GM21825 (cell line): ENCODE data around the gene GNAS-AS1.

Source experiments
- ATAC-seq: cut with Tn5 transposase; IDR thresholded peaks from one replicate; pipeline ENCODE4 v1.9.1; 2021; ENCODE audit warnings: mild to moderate bottlenecking, moderate library complexity; ENCODE audit not compliant: unreplicated experiment

Gene GNAS-AS1

GRCh38 chr20:58811334-58811733 is 39.4 kb downstream of the GNAS-AS1 start:
- no peak for ATAC-seq

GRCh38 chr20:58810879-58811250 is 39.8 kb downstream of the GNAS-AS1 start:
- ATAC-seq, result no peak

GRCh38 chr20:58810116-58810878 is 40.4 kb downstream of the GNAS-AS1 start:
- no peak for ATAC-seq

- no peak for ATAC-seq
These were observed 42.2 kb downstream of the GNAS-AS1 start for GRCh38 chr20:58808271-58809046.

GRCh38 chr20:58807801-58808200 is 42.9 kb downstream of the GNAS-AS1 start:
- no peak for ATAC-seq

- ATAC-seq, result no peak
These were observed 47.2 kb downstream of the GNAS-AS1 start for GRCh38 chr20:58803533-58803932.

- ATAC-seq, result no peak
These were observed 48.6 kb downstream of the GNAS-AS1 start for GRCh38 chr20:58802061-58802460.

GRCh38 chr20:58800134-58800871 is 50.4 kb downstream of the GNAS-AS1 start:
- ATAC-seq, result no peak

GRCh38 chr20:58797371-58798338 is 53.0 kb downstream of the GNAS-AS1 start:
- ATAC-seq, result no peak

GRCh38 chr20:58795923-58796245 is 54.8 kb downstream of the GNAS-AS1 start:
- ATAC-seq, result no peak

- ATAC-seq, result no peak
These were observed 55.4 kb downstream of the GNAS-AS1 start for GRCh38 chr20:58795181-58795922.

- ATAC-seq, result no peak
These were observed 56.1 kb downstream of the GNAS-AS1 start for GRCh38 chr20:58794510-58795180.

- ATAC-seq, result no peak
These were observed 56.9 kb downstream of the GNAS-AS1 start for GRCh38 chr20:58793512-58794420.

GRCh38 chr20:58792426-58792825 is 58.3 kb downstream of the GNAS-AS1 start:
- no peak for ATAC-seq

GRCh38 chr20:58791286-58791685 is 59.4 kb downstream of the GNAS-AS1 start:
- no peak for ATAC-seq

- ATAC-seq, result no peak
These were observed 60.2 kb downstream of the GNAS-AS1 start for GRCh38 chr20:58790454-58790853.

GRCh38 chr20:58788896-58789544 is 61.7 kb downstream of the GNAS-AS1 start:
- ATAC-seq, result no peak
